ENCODE measurements around the gene ADGRG1. TPM values are rescaled to one million over a fixed set of nuclear protein-coding genes. Genes with fewer than 3 reads are reported as not detected.

Gene ADGRG1
- total and polyA plus RNA-seq, 2 donors (not counting 1 experiment from before 2014, with no cell fraction given): 0.20 to 0.61 TPM

GRCh38 chr16:57648581-57649442, 20.4 kb downstream of the ADGRG1 start:
- Histone ChIP-seq H3K36me3 (replicated peaks in 1 of 2; ENCODE audit: control extremely low read depth in 1 of 2, control insufficient read depth in 1 of 2, extremely low read depth in 1 of 2, insufficient read depth in 2 of 2, low read length in 1 of 2) (no peaks in the 10 kb centered on the region), H4K20me1 (ENCODE audit: control insufficient read depth, insufficient read depth, low read length, poor library complexity, severe bottlenecking) (no peaks in the 10 kb centered on the region), H3K27me3 (replicated peaks in 1 of 4; ENCODE audit: control extremely low read depth in 1 of 4, control insufficient read depth in 3 of 4, insufficient read depth in 4 of 4, low read length in 3 of 4) (peaks cover 0 to 3% (median 0%) of the 10 kb centered on the region in 4 experiments), H3K9me3 (ENCODE audit: control extremely low read depth in 1 of 3, control insufficient read depth in 2 of 3, insufficient read depth in 1 of 3, low read length in 2 of 3) (peaks cover 0 to 16% (median 0%) of the 10 kb centered on the region in 3 donors), H3K79me2 (ENCODE audit: control insufficient read depth, insufficient read depth, low read length) (no peaks in the 10 kb centered on the region), H3K9ac (ENCODE audit: low read length) (no peak overlapping the region), H3K4me3 (ENCODE audit: control extremely low read depth in 1 of 5, extremely low read depth in 1 of 5, insufficient read depth in 1 of 5, low read depth in 2 of 5, low read length in 4 of 5) (no peak overlapping the region), H3K27ac (ENCODE audit: low read length in 2 of 2) (peak overlapping the region; percentile 36 to 61), H2AFZ (ENCODE audit: insufficient read depth, low read depth, low read length, poor library complexity, severe bottlenecking) (no peak overlapping the region), H3K4me2 (replicated peaks; ENCODE audit: low read depth, low read length, poor library complexity, severe bottlenecking) (peak overlapping the region; percentile 31), H3K4me1 (ENCODE audit: control insufficient read depth in 2 of 2, insufficient read depth in 2 of 2, low read length in 2 of 2) (peaks cover 23 to 27% of the 10 kb centered on the region in 2 donors)
- 47% methylated on average over 14 of the region's 18 CpGs for WGBS (ENCODE audit: insufficient coverage)
- Mint-ChIP-seq H3K27me3 (no peaks in the 10 kb centered on the region), H3K9me3 (ENCODE audit: insufficient read depth) (no peaks in the 10 kb centered on the region), H3K27ac (peak overlapping the region; percentile 53), H3K4me1 (peaks cover 32% of the 10 kb centered on the region), H3K4me3 (no peak overlapping the region)
- TF ChIP-seq CTCF (IDR thresholded peaks at IDR 0.05) (peak; percentile 99), EZH2 (IDR thresholded peaks at IDR 0.05; ENCODE audit: borderline replicate concordance, insufficient read depth, low read depth, low read length, poor library complexity, severe bottlenecking) (no peak)
- intact Hi-C loops (cut with micrococcal nuclease): loop anchor here (1.0 to 5.0 kb wide), 4 partner anchors 57 to 349 kb away; partner anchors contain the start of gene KATNB1
- ATAC-seq (ENCODE audit: low read depth): peak; percentile 82
- peak; percentile 83 for DNase-seq
- ChIA-PET POLR2A (no interaction called here), CTCF (interaction anchor here (0.7 to 4.5 kb wide), 19 partner anchors 9 to 348 kb away, joined by 3 to 30 read pairs (median 6); partner anchors contain the start of gene KATNB1)

GRCh38 chr16:57649443-57649751, 21.0 kb downstream of the ADGRG1 start:
- Mint-ChIP-seq H3K4me1 (peaks cover 32% of the 10 kb centered on the region), H3K4me3 (no peak overlapping the region), H3K9me3 (ENCODE audit: insufficient read depth) (no peaks in the 10 kb centered on the region), H3K27ac (no peak overlapping the region), H3K27me3 (no peaks in the 10 kb centered on the region)
- no peak overlapping the region for H3K4me2 ChIP-seq (replicated peaks; ENCODE audit: low read depth, low read length, poor library complexity, severe bottlenecking)
- POLR2A ChIA-PET: no interaction called here
- H2AFZ ChIP-seq (ENCODE audit: insufficient read depth, low read depth, low read length, poor library complexity, severe bottlenecking): no peak overlapping the region
- 88% methylated on average over 6 of the region's 6 CpGs for WGBS (ENCODE audit: insufficient coverage)
- no peak overlapping the region for H3K9ac ChIP-seq (ENCODE audit: low read length)
- ATAC-seq (ENCODE audit: low read depth) (no peak), DNase-seq (no peak)
- no peak overlapping the region for H3K4me3 ChIP-seq (ENCODE audit: control extremely low read depth in 1 of 5, extremely low read depth in 1 of 5, insufficient read depth in 1 of 5, low read depth in 2 of 5, low read length in 4 of 5)
- peaks cover 0 to 13% (median 0%) of the 10 kb centered on the region in 3 donors for H3K9me3 ChIP-seq (ENCODE audit: control extremely low read depth in 1 of 3, control insufficient read depth in 2 of 3, insufficient read depth in 1 of 3, low read length in 2 of 3)
- peaks cover 19 to 21% of the 10 kb centered on the region in 2 donors for H3K4me1 ChIP-seq (ENCODE audit: control insufficient read depth in 2 of 2, insufficient read depth in 2 of 2, low read length in 2 of 2)
- H4K20me1 ChIP-seq (ENCODE audit: control insufficient read depth, insufficient read depth, low read length, poor library complexity, severe bottlenecking): no peaks in the 10 kb centered on the region
- no peaks in the 10 kb centered on the region for H3K79me2 ChIP-seq (ENCODE audit: control insufficient read depth, insufficient read depth, low read length)
- intact Hi-C loops (cut with micrococcal nuclease): loop anchor here (1.0 to 5.0 kb wide), 4 partner anchors 57 to 349 kb away; partner anchors contain the start of gene KATNB1
- TF ChIP-seq CTCF (IDR thresholded peaks at IDR 0.05): no peak
- no peak for TF ChIP-seq EZH2 (IDR thresholded peaks at IDR 0.05; ENCODE audit: borderline replicate concordance, insufficient read depth, low read depth, low read length, poor library complexity, severe bottlenecking)
- CTCF ChIA-PET: interaction anchor here (0.7 to 4.5 kb wide), 16 partner anchors 10 to 349 kb away, joined by 3 to 30 read pairs (median 6); no protein-coding TSS in a partner anchor
- H3K27ac ChIP-seq (ENCODE audit: low read length in 2 of 2): no peak overlapping the region
- H3K36me3 ChIP-seq (replicated peaks in 1 of 2; ENCODE audit: control extremely low read depth in 1 of 2, control insufficient read depth in 1 of 2, extremely low read depth in 1 of 2, insufficient read depth in 2 of 2, low read length in 1 of 2): no peaks in the 10 kb centered on the region
- H3K27me3 ChIP-seq (replicated peaks in 1 of 4; ENCODE audit: control extremely low read depth in 1 of 4, control insufficient read depth in 3 of 4, insufficient read depth in 4 of 4, low read length in 3 of 4): no peaks in the 10 kb centered on the region

All from B cell (primary cell).